Activated T-helper 1 cell treated with anti-CD3 and anti-CD28 coated beads, Interleukin-12 subunit alpha, Interleukin-12 subunit beta, Interleukin-2, Interleukin-4 antibody, amounts not matched to agents 30 ng/mL and 10 ng/mL and 1 ng/mL, durations not matched to agents 14 hours and 24 hours and 36 hours (primary cell): ENCODE data around the gene PFKP. TPM values are rescaled to one million over a fixed set of nuclear protein-coding genes. Genes with fewer than 3 reads are reported as not detected.

Experiments
- DNase-seq: peaks from one replicate; pipeline ENCODE4 v3.0.0; 2021; ENCODE audit warnings: low spot score
- H3K27ac Mint-ChIP-seq: one replicate; pipeline ENCODE4 v1.8.0; 2021; ENCODE audit warnings: mild to moderate bottlenecking, mixed read lengths
- H3K27me3 Mint-ChIP-seq: one replicate; pipeline ENCODE4 v1.8.0; 2022; ENCODE audit warnings: mild to moderate bottlenecking, moderate library complexity, mixed read lengths; ENCODE audit not compliant: insufficient read depth
- H3K36me3 Mint-ChIP-seq: one replicate; pipeline ENCODE4 v1.8.0; 2021; ENCODE audit warnings: low read depth, mixed read lengths
- H3K4me1 Mint-ChIP-seq: one replicate; pipeline ENCODE4 v1.8.0; 2021; ENCODE audit warnings: low read depth, mixed read lengths
- H3K4me3 Mint-ChIP-seq: one replicate; pipeline ENCODE4 v1.8.0; 2021; ENCODE audit warnings: mild to moderate bottlenecking, moderate library complexity, mixed read lengths
- H3K9me3 Mint-ChIP-seq: one replicate; pipeline ENCODE4 v1.8.0; 2021; ENCODE audit warnings: mixed read lengths
- intact Hi-C: fragments of 100-400 bp; cut with micrococcal nuclease; formaldehyde crosslinking; loops from one replicate; pipeline ENCODE4 v1.15.1; 2024
- total RNA-seq: library from RNA; stranded (reverse); gene quantifications from 2 replicates; pipeline ENCODE4 v1.2.3, GENCODE V29; 2022

PFKP gene
- total RNA-seq, 1 donor from 2014 or later: 264 TPM

DNA sequence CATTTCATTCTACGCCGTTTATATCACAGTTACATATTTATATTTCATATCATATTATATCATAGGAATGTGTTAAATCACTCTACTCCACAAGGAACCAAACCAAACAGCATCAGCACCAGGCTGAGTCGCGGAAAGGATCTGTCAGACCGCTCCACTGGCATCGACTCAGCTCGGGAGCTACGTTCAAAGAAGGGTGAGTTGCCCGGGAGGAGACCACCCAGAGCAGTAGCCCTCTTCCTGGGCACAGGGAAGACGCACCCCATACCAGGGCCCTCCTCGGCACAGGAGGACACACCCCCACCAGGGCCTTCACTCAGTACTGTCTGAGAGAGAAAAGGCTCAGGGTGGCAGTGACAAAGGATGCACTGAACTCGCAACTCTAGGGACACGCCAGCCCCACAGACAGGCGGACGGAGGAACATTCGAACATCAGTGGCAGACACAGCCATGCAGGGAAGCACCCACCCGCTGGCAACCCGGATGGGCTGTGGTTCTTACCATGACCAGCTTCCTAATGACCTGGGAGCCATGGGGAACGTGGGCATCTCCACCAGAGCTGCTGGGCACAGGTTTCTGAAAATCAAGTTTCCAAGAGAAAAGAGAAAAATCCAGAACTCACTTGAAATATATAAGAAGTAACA, 76.6 kb downstream of the PFKP start:
- intact Hi-C loops: no loop called here
- Mint-ChIP-seq H3K27ac (no peak overlapping the region), H3K4me1 (no peaks in the 10 kb centered on the region), H3K9me3 (no peaks in the 10 kb centered on the region), H3K27me3 (no peaks in the 10 kb centered on the region), H3K4me3 (no peak overlapping the region), H3K36me3 (peaks cover 48% of the 10 kb centered on the region)
- no peak for DNase-seq

- Mint-ChIP-seq H3K4me3 (no peak overlapping the region), H3K4me1 (no peaks in the 10 kb centered on the region), H3K9me3 (no peaks in the 10 kb centered on the region), H3K27me3 (no peaks in the 10 kb centered on the region), H3K36me3 (peaks cover 42% of the 10 kb centered on the region), H3K27ac (no peak overlapping the region)
- intact Hi-C loops: no loop called here
- DNase-seq: no peak
These were observed 78.0 kb downstream of the PFKP start for GRCh38 chr10:3145366-3145765.

- H3K27ac Mint-ChIP-seq: no peak overlapping the region
- intact Hi-C loops: no loop called here
These were observed 78.9 kb downstream of the PFKP start for GRCh38 chr10:3146289-3146688.

DNA sequence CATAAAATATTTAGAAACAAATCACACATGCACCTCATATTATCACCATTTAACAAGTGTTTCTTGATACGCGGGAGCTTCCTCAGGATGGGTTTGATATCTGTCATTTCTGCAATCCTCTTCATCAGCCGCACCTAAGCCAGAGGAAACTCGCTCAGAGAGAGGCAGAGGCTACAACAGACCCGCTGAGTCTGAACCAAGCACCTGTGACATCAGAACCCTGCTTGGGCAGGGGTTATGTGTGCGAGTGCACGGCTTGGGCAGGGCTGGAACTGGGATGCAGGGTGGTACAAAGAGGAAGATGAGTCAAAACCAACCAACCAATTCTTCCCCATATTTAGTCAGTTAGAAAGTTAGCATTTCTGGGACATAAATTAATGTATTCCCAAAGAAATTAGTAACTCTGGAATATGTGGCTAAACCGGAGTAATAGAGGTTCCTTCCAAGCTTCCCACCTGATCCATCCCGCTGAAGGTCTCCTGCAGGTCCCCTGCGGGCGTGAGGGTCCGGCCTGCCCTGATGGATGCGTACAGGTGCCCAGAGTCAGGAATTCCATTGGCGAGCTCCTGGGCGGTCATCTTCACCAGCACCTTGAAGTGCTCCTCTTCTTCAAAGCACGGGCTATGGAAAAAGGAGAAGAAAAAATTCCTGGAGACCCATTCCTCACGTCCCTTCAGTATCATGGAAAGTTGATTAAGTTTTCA, 79.9 kb downstream of the PFKP start:
- intact Hi-C loops: no loop called here
- H3K9me3 Mint-ChIP-seq: no peaks in the 10 kb centered on the region
- H3K27ac Mint-ChIP-seq: no peak overlapping the region
- no peak for DNase-seq
- peaks cover 5% of the 10 kb centered on the region for H3K4me1 Mint-ChIP-seq
- H3K4me3 Mint-ChIP-seq: no peak overlapping the region
- no peaks in the 10 kb centered on the region for H3K27me3 Mint-ChIP-seq
- H3K36me3 Mint-ChIP-seq: peaks cover 40% of the 10 kb centered on the region

More at GRCh38 chr10:3146289-3146688, 78.9 kb downstream of the PFKP start:
- no peaks in the 10 kb centered on the region for H3K4me1 Mint-ChIP-seq
- no peaks in the 10 kb centered on the region for H3K27me3 Mint-ChIP-seq
- H3K9me3 Mint-ChIP-seq: no peaks in the 10 kb centered on the region
- no peak for DNase-seq
- no peak overlapping the region for H3K4me3 Mint-ChIP-seq
- H3K36me3 Mint-ChIP-seq: peaks cover 44% of the 10 kb centered on the region

DNA sequence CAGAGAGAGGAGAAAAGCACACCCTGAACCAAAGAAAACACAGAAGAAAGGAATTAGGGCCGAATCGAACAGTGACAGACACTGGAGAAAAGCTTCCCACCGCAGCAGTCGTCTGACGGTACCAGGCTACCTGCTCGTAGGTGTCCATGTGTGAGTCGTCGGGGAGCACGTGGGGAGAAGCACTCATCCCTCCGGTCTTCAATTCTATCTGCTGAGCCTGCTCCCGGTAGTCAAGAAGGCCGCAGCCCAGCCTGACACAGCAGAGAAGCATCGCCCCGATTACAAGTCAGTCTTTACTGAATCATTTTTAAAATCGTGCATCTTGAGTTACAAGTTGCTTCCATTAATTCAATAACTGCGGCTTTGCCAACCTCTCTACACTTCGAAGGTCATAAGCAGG, 80.7 kb downstream of the PFKP start:
- no peak overlapping the region for H3K4me3 Mint-ChIP-seq
- H3K27me3 Mint-ChIP-seq: no peaks in the 10 kb centered on the region
- DNase-seq: no peak
- H3K36me3 Mint-ChIP-seq: peaks cover 42% of the 10 kb centered on the region
- intact Hi-C loops: no loop called here
- H3K4me1 Mint-ChIP-seq: peaks cover 9% of the 10 kb centered on the region
- no peaks in the 10 kb centered on the region for H3K9me3 Mint-ChIP-seq
- H3K27ac Mint-ChIP-seq: no peak overlapping the region

DNA sequence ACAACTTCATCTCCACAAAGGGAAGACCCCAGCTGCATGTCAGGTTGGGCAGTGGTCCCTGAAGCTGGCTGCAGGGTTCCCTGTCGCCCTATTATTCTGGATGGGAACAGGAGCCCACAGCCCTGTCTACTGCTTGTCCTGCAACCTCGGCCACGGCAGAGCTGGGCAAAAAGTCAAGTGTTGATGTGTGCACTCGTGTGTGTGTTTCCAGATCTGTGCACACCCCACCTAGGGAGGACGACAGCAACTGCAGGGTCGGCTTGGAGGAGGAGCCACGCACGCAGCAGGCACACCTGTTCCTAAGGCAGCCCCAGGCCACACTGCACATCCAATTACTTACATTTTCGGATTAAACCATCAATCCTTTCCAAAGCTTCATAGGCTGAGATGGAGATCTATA, 81.6 kb downstream of the PFKP start:
- Mint-ChIP-seq H3K27ac (no peak overlapping the region), H3K4me1 (peaks cover 9% of the 10 kb centered on the region), H3K4me3 (no peak overlapping the region), H3K36me3 (peaks cover 38% of the 10 kb centered on the region), H3K27me3 (no peaks in the 10 kb centered on the region), H3K9me3 (no peaks in the 10 kb centered on the region)
- intact Hi-C loops: no loop called here
- DNase-seq: no peak

DNA sequence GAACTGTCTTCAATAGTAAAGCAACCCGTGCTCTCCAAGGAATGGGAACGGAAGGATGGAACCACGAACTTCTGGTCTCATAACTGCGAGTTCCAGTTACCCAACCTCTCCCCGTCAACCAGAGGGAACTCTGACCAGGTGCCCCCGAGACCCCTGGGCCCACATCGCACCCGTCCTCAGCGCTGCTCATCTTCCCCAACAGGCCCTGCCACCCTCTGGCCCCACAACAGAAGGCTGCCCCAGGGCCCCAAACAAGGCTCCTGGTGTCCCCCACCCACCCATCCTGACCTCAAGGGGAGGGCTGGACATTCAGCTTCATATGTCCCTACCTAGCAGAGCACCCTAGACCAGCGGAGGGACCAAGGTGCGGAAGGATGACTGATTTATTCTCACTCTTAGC, 82.6 kb downstream of the PFKP start:
- Mint-ChIP-seq H3K27me3 (no peaks in the 10 kb centered on the region), H3K27ac (no peak overlapping the region), H3K36me3 (peaks cover 41% of the 10 kb centered on the region), H3K9me3 (no peaks in the 10 kb centered on the region), H3K4me3 (no peak overlapping the region), H3K4me1 (peaks cover 9% of the 10 kb centered on the region)
- intact Hi-C loops: no loop called here
- DNase-seq: no peak

DNA sequence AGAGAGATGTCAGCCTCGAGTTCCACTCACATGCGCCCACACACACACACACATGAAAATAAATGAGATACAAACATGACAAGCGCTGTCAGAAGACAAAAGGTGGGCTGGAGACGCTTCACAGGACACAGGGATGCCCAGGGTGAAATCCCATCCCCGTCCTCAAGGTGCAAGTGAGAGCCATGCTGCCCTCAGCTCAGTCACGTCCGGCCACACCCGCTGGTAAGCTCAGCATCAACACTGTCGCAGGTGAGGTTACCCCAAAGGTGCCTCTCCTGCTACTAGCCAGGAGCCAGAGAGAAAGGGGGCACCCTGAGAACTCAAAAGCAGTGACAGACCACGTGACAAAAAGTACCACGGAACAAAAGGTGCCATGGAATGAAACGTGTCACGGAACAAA, 83.0 kb downstream of the PFKP start:
- Mint-ChIP-seq H3K9me3 (no peaks in the 10 kb centered on the region), H3K36me3 (peaks cover 46% of the 10 kb centered on the region), H3K4me1 (peaks cover 9% of the 10 kb centered on the region), H3K4me3 (no peak overlapping the region), H3K27me3 (no peaks in the 10 kb centered on the region), H3K27ac (no peak overlapping the region)
- DNase-seq: no peak
- intact Hi-C loops: no loop called here

DNA sequence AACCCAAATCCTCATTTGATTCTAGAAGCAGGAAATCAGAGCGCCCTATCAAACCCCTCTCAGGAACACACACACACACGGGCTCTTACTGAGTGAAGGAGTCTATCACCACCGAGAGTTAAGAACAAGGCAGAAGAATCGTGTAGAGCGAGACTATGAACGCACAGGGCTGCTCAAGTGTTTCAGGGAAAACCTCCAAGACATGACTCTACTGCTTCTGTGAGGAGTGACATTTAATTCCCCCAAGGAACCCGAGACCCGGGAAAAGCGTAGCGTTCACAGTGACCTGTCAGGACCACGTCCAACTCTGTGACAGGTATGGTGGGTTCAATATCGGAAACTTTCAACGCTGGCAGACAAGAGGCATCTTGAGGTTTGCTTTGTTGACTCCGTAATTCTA, 83.6 kb downstream of the PFKP start:
- peaks cover 51% of the 10 kb centered on the region for H3K36me3 Mint-ChIP-seq
- H3K9me3 Mint-ChIP-seq: no peaks in the 10 kb centered on the region
- no peaks in the 10 kb centered on the region for H3K27me3 Mint-ChIP-seq
- H3K27ac Mint-ChIP-seq: no peak overlapping the region
- no peak overlapping the region for H3K4me3 Mint-ChIP-seq
- H3K4me1 Mint-ChIP-seq: peaks cover 9% of the 10 kb centered on the region
- intact Hi-C loops: no loop called here
- no peak for DNase-seq

DNA sequence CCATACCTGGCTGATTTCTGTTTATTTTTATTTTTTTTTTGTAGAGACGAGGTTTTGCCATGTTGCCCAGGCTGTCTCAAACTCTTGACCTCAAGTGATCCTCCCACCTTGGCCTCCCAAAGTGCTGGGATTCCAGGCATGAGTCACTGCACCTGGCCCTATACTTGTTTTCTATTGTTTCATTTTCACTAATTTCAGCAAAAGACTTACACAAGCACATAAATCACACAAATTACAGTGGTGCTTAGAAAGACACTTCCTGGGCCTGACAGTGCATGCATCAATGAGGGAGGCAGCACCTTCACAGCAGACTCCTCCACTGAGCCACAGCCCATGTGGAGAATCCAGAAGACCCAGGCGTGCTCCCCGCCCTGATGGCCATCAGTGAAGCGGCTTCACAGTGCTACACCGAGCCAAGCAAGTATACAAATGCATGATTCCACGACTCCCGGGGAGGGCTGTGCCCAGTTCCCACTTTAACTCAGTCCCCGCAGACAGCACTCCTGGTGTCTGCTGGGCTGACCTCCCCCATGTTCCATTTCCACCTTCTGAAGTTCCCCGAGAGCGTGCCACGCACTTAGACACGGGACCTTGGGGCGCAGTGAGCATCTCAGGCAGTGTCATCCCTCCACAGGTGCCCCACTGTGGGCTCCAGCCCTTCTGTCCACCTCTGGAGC, 84.7 kb downstream of the PFKP start:
- Mint-ChIP-seq H3K27me3 (no peaks in the 10 kb centered on the region), H3K9me3 (no peaks in the 10 kb centered on the region), H3K4me1 (peaks cover 9% of the 10 kb centered on the region), H3K36me3 (peaks cover 54% of the 10 kb centered on the region), H3K27ac (peak overlapping the region; percentile 36), H3K4me3 (no peak overlapping the region)
- no peak for DNase-seq
- intact Hi-C loops: no loop called here

DNA sequence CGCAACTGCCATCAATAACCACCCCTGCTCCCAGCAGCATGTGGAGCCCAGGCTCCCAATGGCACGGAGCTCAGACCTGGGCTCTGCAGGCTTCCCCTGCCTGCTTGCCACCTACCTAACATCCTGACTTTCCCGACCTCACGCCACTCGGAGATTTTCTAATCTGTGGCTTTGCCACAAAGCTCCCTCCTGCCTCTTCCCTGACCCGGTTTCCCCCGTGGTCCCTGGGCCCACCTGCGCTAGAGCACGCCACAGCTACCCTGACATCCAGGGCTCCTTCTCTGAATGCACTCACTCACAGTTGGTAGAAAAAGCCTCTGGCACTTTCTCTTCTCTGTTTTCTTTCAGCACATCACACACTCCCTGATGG, 85.2 kb downstream of the PFKP start:
- no peak for DNase-seq
- Mint-ChIP-seq H3K4me1 (peaks cover 9% of the 10 kb centered on the region), H3K9me3 (no peaks in the 10 kb centered on the region), H3K27me3 (no peaks in the 10 kb centered on the region), H3K4me3 (no peak overlapping the region), H3K36me3 (peaks cover 55% of the 10 kb centered on the region), H3K27ac (peak overlapping the region; percentile 36)
- intact Hi-C loops: no loop called here

GRCh38 chr10:3154666-3155065, 87.3 kb downstream of the PFKP start:
- DNase-seq: no peak
- no peaks in the 10 kb centered on the region for H3K27me3 Mint-ChIP-seq
- H3K4me3 Mint-ChIP-seq: no peak overlapping the region
- H3K4me1 Mint-ChIP-seq: peaks cover 9% of the 10 kb centered on the region
- no peaks in the 10 kb centered on the region for H3K9me3 Mint-ChIP-seq
- intact Hi-C loops: no loop called here
- H3K27ac Mint-ChIP-seq: no peak overlapping the region
- H3K36me3 Mint-ChIP-seq: peaks cover 65% of the 10 kb centered on the region

DNA sequence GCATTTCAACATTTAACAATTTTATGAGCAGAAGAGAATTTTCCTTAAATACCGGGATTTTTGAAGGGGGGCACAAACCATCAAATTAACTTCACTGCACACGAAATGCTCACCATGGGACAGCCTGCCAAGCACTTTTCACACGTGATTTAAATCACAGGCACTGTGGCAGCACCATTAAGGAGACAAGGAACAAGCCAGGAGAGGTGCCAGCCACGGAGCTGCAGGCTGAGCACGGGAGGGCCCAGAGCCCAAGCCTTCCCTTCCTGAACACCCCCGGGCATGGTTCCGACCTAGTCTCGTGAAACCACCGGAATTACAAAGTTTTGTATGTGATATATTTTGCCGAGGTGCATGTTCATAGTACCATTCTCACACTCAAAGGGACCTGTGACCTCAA, 91.8 kb downstream of the PFKP start:
- no peak overlapping the region for H3K27ac Mint-ChIP-seq
- H3K36me3 Mint-ChIP-seq: peaks cover 65% of the 10 kb centered on the region
- DNase-seq: no peak
- intact Hi-C loops: no loop called here
- no peaks in the 10 kb centered on the region for H3K9me3 Mint-ChIP-seq
- no peaks in the 10 kb centered on the region for H3K4me1 Mint-ChIP-seq
- no peak overlapping the region for H3K4me3 Mint-ChIP-seq
- no peaks in the 10 kb centered on the region for H3K27me3 Mint-ChIP-seq
